Common myeloid progenitor, CD34-positive (primary cell): Measurements from ENCODE around the gene RFPL2.
"Not testable (repeated sequence)": the region's sequence is repeated elsewhere in the genome, so short reads cannot be mapped to it uniquely, and the experiment has no call there.

Source experiments
- CTCF ChIA-PET: fragments of 350-600 bp; sonication (Branson Sonifier 250); formaldehyde crosslinking; loops from one replicate; lab custom pipeline; 2021; ENCODE audit warnings: antibody characterized with exemption; lab: Charles Lee
- POLR2A ChIA-PET: fragments of 350-600 bp; sonication (Branson Sonifier 250); formaldehyde crosslinking; loops from one replicate; lab custom pipeline; 2021; ENCODE audit warnings: antibody characterized with exemption; lab: Charles Lee
- DNase-seq, 3 donors: peaks; one replicate each; pipeline versions ENCODE4 v3.0.0 to v3.0.0-alpha.2; 2013
- H3K27ac ChIP-seq, 2 experiments: 1 replicate in 1 of 2; 2 replicates in 1 of 2; pipeline ENCODE4 v1.7.0; 2013; ENCODE audit warnings: inconsistent platforms in 2 of 2, low read length in 2 of 2, mild to moderate bottlenecking in 2 of 2, low read depth in 1 of 2, moderate library complexity in 1 of 2; ENCODE audit not compliant: severe bottlenecking in 2 of 2, insufficient read depth in 1 of 2, poor library complexity in 1 of 2
- H3K27me3 ChIP-seq, 5 experiments: replicated peaks in 2 of 5; 1 replicate in 3 of 5; 2 replicates in 2 of 5; pipeline versions ENCODE4 v1.6.1 to v1.7.0; 2013; ENCODE audit warnings: low read length in 4 of 5, mild to moderate bottlenecking in 2 of 5, moderate library complexity in 2 of 5, inconsistent platforms in 1 of 5; ENCODE audit not compliant: insufficient read depth in 5 of 5, control insufficient read depth in 4 of 5
- H3K36me3 ChIP-seq, 4 experiments: 1 replicate in 2 of 4; 2 replicates in 2 of 4; pipeline versions ENCODE4 v1.6.1 to v1.7.0; 2013; ENCODE audit warnings: low read length in 3 of 4, control low read depth in 1 of 4, mild to moderate bottlenecking in 1 of 4; ENCODE audit not compliant: control insufficient read depth in 4 of 4, insufficient read depth in 4 of 4
- H3K4me1 ChIP-seq, 4 experiments: 1 replicate in 3 of 4; 2 replicates in 1 of 4; pipeline versions ENCODE4 v1.6.1 to v1.7.1; 2013; ENCODE audit warnings: low read length in 3 of 4, mild to moderate bottlenecking in 3 of 4, control low read depth in 1 of 4, inconsistent platforms in 1 of 4, moderate library complexity in 1 of 4; ENCODE audit not compliant: control insufficient read depth in 4 of 4, insufficient read depth in 4 of 4; ENCODE audit errors: control extremely low read depth in 1 of 4
- H3K4me3 ChIP-seq, 7 experiments: 1 replicate in 4 of 7; 2 replicates in 3 of 7; pipeline versions ENCODE4 v1.5.1 to v1.7.0; 2013; ENCODE audit warnings: mild to moderate bottlenecking in 7 of 7, low read length in 6 of 7, moderate library complexity in 6 of 7, inconsistent platforms in 2 of 7, low read depth in 2 of 7, control low read depth in 1 of 7; ENCODE audit not compliant: insufficient read depth in 4 of 7, control insufficient read depth in 1 of 7; ENCODE audit errors: extremely low read depth in 1 of 7
- H3K9me3 ChIP-seq, 5 experiments: 1 replicate in 4 of 5; 2 replicates in 1 of 5; pipeline versions ENCODE4 v1.6.1 to v1.7.1; 2013; ENCODE audit warnings: low read length in 4 of 5, mild to moderate bottlenecking in 2 of 5, inconsistent platforms in 1 of 5, low read depth in 1 of 5, moderate library complexity in 1 of 5; ENCODE audit not compliant: control insufficient read depth in 4 of 5, insufficient read depth in 2 of 5; ENCODE audit errors: control extremely low read depth in 1 of 5
- WGBS: methylation state at CpG from one replicate; pipeline ENCODE4 v1.1.5; 2013; ENCODE audit not compliant: insufficient coverage; 5-methylcytosine and 5-hydroxymethylcytosine counted together

RFPL2 gene

GRCh38 chr22:32202161-32202538 is 2.7 kb downstream of the RFPL2 start:
- Histone ChIP-seq H3K27me3 (peaks cover 0 to 40% (median 6%) of the 10 kb centered on the region in 5 experiments), H3K36me3 (no peaks in the 10 kb centered on the region), H3K27ac (no peak overlapping the region), H3K4me3 (peak overlapping the region in 2 of 7 experiments; percentile 56 to 58), H3K4me1 (peaks cover 0 to 17% (median 15%) of the 10 kb centered on the region in 4 experiments), H3K9me3 (no peaks in the 10 kb centered on the region)
- CTCF ChIA-PET: interaction anchor here (0.6 to 1.5 kb wide), 7 partner anchors 9 to 950 kb away, joined by 3 to 5 read pairs (median 3); no protein-coding TSS in a partner anchor
- WGBS: 42% methylated on average over 4 of the region's 4 CpGs
- POLR2A ChIA-PET: no interaction called here
- DNase-seq: no peak

GRCh38 chr22:32200752-32201151 is 4.1 kb downstream of the RFPL2 start:
- Histone ChIP-seq H3K4me3 (no peak overlapping the region), H3K9me3 (no peaks in the 10 kb centered on the region), H3K27ac (no peak overlapping the region), H3K4me1 (peaks cover 0 to 17% (median 12%) of the 10 kb centered on the region in 4 experiments), H3K27me3 (peaks cover 0 to 40% (median 6%) of the 10 kb centered on the region in 5 experiments), H3K36me3 (no peaks in the 10 kb centered on the region)
- CTCF ChIA-PET: interaction anchor here (1.5 kb wide), 1 partner anchor 66 kb away, joined by 5 read pairs; no protein-coding TSS in a partner anchor
- POLR2A ChIA-PET: no interaction called here
- peak in 2 of 3 donors; percentile 22 to 39 for DNase-seq
- 14% methylated on average over 4 of the region's 10 CpGs for WGBS

GRCh38 chr22:32199961-32200360 is 4.9 kb downstream of the RFPL2 start:
- Histone ChIP-seq H3K36me3 (no peaks in the 10 kb centered on the region), H3K4me1 (peaks cover 0 to 17% (median 12%) of the 10 kb centered on the region in 4 experiments), H3K27ac (no peak overlapping the region), H3K9me3 (no peaks in the 10 kb centered on the region), H3K4me3 (no peak overlapping the region), H3K27me3 (peaks cover 0 to 33% (median 6%) of the 10 kb centered on the region in 5 experiments)
- POLR2A ChIA-PET: no interaction called here
- no peak for DNase-seq
- CTCF ChIA-PET: no interaction called here
- 92% methylated on average over 5 of the region's 7 CpGs for WGBS

- peaks cover 0 to 27% (median 6%) of the 10 kb centered on the region in 5 experiments for H3K27me3 ChIP-seq
- no peak for DNase-seq
- ChIA-PET POLR2A (no interaction called here), CTCF (no interaction called here)
- H3K9me3 ChIP-seq: no peaks in the 10 kb centered on the region
- H3K4me1 ChIP-seq: peaks cover 0 to 17% (median 12%) of the 10 kb centered on the region in 4 experiments
- no peak overlapping the region for H3K4me3 ChIP-seq
- 97% methylated on average over 6 of the region's 6 CpGs for WGBS
- no peaks in the 10 kb centered on the region for H3K36me3 ChIP-seq
- no peak overlapping the region for H3K27ac ChIP-seq
Measured at GRCh38 chr22:32199341-32199740, 5.5 kb downstream of the RFPL2 start.

- peaks cover 0 to 11% (median 3%) of the 10 kb centered on the region in 5 experiments for H3K27me3 ChIP-seq
- H3K4me1 ChIP-seq, H3K36me3 ChIP-seq, CTCF ChIA-PET, POLR2A ChIA-PET, H3K4me3 ChIP-seq, H3K27ac ChIP-seq, DNase-seq, H3K9me3 ChIP-seq: not testable (repeated sequence)
- WGBS: 100% methylated on average over 1 of the region's 5 CpGs
Measured at GRCh38 chr22:32197553-32198226, 7.2 kb downstream of the RFPL2 start.

GRCh38 chr22:32195900-32196299 is 9.0 kb downstream of the RFPL2 start:
- H3K4me1 ChIP-seq: not testable (repeated sequence)

GRCh38 chr22:32193346-32193745 is 11.5 kb downstream of the RFPL2 start:
- CTCF ChIA-PET, H3K27me3 ChIP-seq, H3K4me1 ChIP-seq, H3K9me3 ChIP-seq, POLR2A ChIA-PET, H3K36me3 ChIP-seq, H3K4me3 ChIP-seq, DNase-seq, H3K27ac ChIP-seq: not testable (repeated sequence)
- 92% methylated on average over 6 of the region's 9 CpGs for WGBS

More at GRCh38 chr22:32195900-32196299, 9.0 kb downstream of the RFPL2 start:
- H3K27me3 ChIP-seq, CTCF ChIA-PET, POLR2A ChIA-PET, H3K36me3 ChIP-seq, H3K27ac ChIP-seq, DNase-seq, H3K9me3 ChIP-seq, H3K4me3 ChIP-seq: not testable (repeated sequence)
- WGBS: 92% methylated on average over 2 of the region's 3 CpGs
